DND-41 (cell line): Measurements from ENCODE around the gene RNF181.

Source experiments
- EZH2 ChIP-seq: IDR thresholded peaks from 3 replicates; pipeline ENCODE4 v1.6.1; 2012; ENCODE audit warnings: borderline replicate concordance, low read depth, mild to moderate bottlenecking, moderate library complexity, low read length, inconsistent platforms; ENCODE audit not compliant: severe bottlenecking
- TF ChIP-seq, protein P1 (sequence below): IDR thresholded peaks from 2 replicates; pipeline ENCODE4 v1.5.1; 2012; ENCODE audit warnings: borderline replicate concordance, low read length, moderate library complexity, mild to moderate bottlenecking; ENCODE audit not compliant: poor library complexity, severe bottlenecking; ENCODE audit errors: extremely low read depth

DNA sequence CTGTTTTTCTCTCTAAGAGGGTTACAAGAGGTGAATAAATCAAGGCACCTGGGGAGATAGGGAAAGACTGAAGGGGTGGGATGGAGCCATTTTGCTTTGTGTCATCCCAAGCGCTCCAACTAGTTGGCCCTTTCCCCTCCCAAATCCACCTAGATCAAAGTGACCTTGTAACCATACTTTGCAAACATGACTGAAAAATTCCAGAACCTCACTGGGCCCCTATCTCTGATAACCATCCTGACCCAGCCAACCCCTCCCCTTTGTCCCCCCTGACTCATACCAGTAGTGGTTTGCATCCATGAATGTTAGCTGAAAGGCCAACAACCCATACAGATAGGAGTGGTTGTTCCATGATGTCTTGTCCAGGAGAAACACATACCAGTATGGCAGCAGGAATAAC is 37.4 kb upstream of the RNF181 start:
- TF ChIP-seq, protein P1, sequence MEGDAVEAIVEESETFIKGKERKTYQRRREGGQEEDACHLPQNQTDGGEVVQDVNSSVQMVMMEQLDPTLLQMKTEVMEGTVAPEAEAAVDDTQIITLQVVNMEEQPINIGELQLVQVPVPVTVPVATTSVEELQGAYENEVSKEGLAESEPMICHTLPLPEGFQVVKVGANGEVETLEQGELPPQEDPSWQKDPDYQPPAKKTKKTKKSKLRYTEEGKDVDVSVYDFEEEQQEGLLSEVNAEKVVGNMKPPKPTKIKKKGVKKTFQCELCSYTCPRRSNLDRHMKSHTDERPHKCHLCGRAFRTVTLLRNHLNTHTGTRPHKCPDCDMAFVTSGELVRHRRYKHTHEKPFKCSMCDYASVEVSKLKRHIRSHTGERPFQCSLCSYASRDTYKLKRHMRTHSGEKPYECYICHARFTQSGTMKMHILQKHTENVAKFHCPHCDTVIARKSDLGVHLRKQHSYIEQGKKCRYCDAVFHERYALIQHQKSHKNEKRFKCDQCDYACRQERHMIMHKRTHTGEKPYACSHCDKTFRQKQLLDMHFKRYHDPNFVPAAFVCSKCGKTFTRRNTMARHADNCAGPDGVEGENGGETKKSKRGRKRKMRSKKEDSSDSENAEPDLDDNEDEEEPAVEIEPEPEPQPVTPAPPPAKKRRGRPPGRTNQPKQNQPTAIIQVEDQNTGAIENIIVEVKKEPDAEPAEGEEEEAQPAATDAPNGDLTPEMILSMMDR, result no peak
- TF ChIP-seq EZH2, result no peak
